GM12872 (cell line): ENCODE data around the gene OTUD3.
A peak's percentile ranks its signal among the peaks of the same experiment; 100 is the strongest.

Experiments
- TF ChIP-seq, protein P1 (sequence below): IDR thresholded peaks from 3 replicates; pipeline ENCODE4 v1.5.1; 2011; ENCODE audit warnings: low read depth, mild to moderate bottlenecking, low read length, moderate library complexity; ENCODE audit not compliant: insufficient read depth

OTUD3 gene, protein sequence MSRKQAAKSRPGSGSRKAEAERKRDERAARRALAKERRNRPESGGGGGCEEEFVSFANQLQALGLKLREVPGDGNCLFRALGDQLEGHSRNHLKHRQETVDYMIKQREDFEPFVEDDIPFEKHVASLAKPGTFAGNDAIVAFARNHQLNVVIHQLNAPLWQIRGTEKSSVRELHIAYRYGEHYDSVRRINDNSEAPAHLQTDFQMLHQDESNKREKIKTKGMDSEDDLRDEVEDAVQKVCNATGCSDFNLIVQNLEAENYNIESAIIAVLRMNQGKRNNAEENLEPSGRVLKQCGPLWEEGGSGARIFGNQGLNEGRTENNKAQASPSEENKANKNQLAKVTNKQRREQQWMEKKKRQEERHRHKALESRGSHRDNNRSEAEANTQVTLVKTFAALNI

DNA sequence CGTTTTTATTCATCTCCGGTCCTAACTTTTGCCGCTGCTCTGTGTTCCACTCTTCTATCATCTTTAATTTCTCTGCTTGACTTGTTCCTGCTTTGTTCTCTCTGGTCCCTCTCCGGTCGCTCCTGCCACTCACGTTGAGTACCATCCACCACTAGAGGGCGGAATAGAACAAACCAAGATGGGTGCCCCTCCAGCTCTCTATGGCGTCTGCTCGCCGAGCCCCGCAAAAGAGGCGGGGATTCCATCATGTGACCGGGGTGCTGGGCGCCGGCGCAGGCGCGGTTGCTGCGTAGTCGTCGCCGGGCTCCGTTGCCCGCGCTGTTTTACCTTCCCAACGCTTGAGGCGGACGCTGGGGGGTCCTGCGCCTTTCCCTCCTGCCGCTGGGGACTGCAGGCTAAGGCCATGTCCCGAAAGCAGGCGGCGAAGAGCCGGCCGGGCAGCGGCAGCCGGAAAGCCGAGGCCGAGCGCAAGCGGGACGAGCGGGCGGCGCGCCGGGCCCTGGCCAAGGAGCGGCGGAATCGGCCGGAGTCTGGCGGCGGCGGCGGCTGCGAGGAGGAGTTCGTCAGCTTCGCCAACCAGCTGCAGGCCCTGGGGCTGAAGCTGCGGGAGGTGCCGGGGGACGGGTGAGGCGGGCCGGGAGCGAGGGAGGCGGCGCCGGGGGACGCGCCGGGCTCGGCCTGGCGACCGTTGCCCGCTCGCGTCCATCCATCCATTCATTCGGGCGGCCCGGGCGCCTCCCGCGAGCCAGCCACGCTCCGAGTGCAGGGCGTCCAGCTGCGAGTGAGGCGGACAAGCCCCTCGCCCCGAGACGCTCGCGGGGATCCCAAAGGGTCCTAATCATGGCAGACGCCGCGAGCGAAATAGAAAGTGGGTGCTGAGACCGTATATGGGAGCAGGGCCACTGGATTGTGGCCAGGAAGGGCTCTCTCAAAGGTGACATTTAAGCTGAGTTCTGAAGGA, at the start of gene OTUD3:
Gene OTUD3 (plus strand): TSS at position 285 of the 961 bp plus-strand sequence. CDS start 119 bp downstream, at position 404.
- TF ChIP-seq, protein P1, sequence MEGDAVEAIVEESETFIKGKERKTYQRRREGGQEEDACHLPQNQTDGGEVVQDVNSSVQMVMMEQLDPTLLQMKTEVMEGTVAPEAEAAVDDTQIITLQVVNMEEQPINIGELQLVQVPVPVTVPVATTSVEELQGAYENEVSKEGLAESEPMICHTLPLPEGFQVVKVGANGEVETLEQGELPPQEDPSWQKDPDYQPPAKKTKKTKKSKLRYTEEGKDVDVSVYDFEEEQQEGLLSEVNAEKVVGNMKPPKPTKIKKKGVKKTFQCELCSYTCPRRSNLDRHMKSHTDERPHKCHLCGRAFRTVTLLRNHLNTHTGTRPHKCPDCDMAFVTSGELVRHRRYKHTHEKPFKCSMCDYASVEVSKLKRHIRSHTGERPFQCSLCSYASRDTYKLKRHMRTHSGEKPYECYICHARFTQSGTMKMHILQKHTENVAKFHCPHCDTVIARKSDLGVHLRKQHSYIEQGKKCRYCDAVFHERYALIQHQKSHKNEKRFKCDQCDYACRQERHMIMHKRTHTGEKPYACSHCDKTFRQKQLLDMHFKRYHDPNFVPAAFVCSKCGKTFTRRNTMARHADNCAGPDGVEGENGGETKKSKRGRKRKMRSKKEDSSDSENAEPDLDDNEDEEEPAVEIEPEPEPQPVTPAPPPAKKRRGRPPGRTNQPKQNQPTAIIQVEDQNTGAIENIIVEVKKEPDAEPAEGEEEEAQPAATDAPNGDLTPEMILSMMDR, result peak; percentile 75

DNA sequence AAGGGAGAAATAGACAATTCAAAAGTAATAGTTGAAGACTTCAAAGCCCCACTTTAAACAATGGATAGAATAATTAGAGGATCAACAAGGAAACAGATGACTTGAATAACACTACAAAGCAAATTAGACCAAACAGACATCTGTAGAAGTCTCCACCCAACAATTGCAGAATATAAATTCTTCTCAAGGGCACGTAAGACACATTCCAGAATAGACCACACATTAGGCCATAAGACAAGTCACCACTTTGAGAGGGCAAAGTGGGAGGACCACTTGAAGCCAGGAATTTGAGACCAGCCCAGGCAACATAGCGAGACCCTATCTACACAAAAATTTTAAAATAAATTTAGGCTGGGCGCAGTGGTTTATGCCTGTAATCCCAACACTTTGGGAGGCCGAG, 46.6 kb upstream of the OTUD3 start:
- TF ChIP-seq, protein P1, result no peak

DNA sequence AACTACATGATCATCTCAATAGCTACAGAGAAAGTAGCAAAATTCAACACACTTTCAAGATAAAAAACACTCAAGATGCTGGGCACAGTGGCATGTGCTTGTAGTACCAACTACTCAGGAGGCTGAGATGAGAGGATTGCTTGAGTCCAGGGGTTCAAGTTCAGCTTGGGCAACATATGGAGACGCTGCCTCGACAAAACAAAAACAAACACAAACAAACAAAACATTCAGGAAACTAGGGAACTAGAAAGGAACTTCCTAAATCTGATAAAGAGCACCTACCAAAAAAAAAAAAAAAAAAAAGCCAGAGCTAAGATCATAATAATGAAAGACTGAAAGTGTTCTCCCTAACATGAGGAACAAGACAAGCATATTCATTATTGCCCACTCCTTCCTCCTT, 44.3 kb upstream of the OTUD3 start:
- TF ChIP-seq, protein P1, result no peak

DNA sequence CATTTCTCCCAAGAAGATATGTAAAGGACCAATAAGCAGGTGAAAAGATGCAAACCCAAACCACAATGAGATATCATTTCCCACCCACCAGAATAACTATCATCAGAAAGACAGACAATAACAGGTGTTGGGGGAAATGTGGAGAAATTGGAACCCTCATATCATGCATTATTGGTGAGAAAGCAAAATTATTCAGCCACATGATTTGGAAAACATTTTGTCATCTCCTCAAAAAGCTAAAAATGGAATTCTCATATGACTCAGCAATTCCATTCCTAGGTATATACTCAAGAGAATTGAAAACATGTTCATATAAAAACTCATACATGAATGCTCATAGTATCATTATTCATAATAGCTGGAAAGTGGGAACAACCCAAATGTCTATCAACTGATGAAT, 42.0 kb upstream of the OTUD3 start:
- TF ChIP-seq, protein P1, result no peak

DNA sequence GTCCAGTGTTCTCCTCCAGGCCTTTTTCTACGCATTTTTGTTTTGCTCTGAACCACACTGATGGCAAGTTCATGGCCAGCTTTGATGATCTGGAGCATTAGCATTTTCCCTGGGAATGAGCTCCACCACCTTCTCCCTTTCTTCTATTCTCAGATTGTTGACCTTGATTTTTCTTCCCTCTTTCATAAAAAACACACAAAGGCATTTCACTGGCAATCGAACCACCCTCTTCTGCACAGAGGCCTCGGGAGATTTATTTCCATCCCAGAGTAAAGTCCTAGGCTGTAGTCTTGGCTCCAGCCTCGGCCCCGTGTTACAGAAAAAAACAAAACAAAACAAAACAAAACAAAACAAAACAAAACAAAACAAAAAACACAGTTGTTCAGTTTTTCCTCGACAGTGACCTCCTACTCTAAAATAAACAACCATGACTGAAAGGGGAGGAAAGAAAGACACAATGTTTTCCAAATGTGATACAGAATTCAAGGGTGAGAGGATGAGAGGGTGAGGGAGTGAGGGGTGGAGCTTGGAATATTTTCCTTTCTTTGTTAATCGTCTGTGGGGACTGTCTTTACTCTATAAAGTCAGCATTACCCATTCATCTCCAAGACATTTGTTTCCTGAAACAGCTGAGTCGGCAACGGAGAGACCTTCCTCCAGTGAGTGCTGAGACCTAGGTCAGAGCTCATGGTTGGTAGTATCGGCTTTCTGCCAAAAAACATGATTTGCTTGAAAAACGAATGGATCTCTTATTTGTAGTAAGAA, 37.3 kb upstream of the OTUD3 start:
- TF ChIP-seq, protein P1, result no peak

DNA sequence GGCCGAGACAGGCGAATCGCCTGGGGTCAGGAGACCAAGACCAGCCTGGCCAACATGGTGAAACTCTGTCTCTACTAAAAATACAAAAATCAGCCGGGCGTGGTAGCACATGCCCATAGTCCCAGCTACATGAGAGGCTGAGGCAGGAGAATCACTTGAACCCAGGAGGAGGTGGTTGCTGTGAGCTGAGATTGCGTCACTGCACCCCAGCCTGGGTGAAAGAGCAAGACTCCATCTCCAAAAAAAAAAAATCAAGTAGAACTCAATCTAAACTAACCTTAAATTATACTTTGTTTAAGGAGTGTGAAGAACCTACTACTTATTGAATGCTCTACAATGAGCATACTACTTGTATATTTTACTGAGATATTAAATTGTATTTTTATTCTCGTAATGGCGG, 36.6 kb upstream of the OTUD3 start:
- TF ChIP-seq, protein P1, result no peak

DNA sequence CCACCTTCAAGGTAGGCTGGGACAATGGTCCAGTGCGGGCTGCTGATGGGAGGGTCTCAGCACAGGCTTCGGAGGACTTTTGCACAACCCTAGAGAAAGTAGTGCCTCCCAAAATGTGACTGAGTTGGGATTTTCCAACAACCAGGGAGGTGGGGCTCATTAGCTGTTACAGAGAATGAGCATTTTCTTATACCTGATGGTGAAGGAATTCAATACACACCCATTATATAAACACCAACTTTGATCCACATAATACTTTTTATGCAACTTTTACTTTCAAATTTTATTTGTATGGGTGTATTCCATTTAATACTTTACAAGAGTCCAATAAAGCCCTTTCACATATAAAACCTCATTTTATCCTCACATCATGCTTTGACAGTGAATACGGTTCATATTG, 35.9 kb upstream of the OTUD3 start:
- TF ChIP-seq, protein P1, result no peak
